HG03039 (cell line): Measurements from ENCODE around the gene IL17B.

Experiments used
- ATAC-seq: cut with Tn5 transposase; IDR thresholded peaks from one replicate; pipeline ENCODE4 v1.9.1; 2021; ENCODE audit warnings: mild to moderate bottlenecking, moderate library complexity; ENCODE audit not compliant: unreplicated experiment

IL17B gene

GRCh38 chr5:149415066-149415967 lies 36.2 kb upstream of the IL17B start:
- no peak for ATAC-seq

GRCh38 chr5:149414405-149415065 lies 35.4 kb upstream of the IL17B start:
- no peak for ATAC-seq

- no peak for ATAC-seq
These were observed 34.6 kb upstream of the IL17B start for GRCh38 chr5:149413477-149414210.

GRCh38 chr5:149412783-149413476 lies 33.8 kb upstream of the IL17B start:
- no peak for ATAC-seq

- no peak for ATAC-seq
These were observed 32.8 kb upstream of the IL17B start for GRCh38 chr5:149411738-149412519.

GRCh38 chr5:149410721-149411432 lies 31.8 kb upstream of the IL17B start:
- no peak for ATAC-seq

- no peak for ATAC-seq
These were observed 31.0 kb upstream of the IL17B start for GRCh38 chr5:149410071-149410470.

- ATAC-seq: no peak
These were observed 30.3 kb upstream of the IL17B start for GRCh38 chr5:149409268-149409948.

- no peak for ATAC-seq
These were observed 29.4 kb upstream of the IL17B start for GRCh38 chr5:149408252-149409099.

- no peak for ATAC-seq
These were observed 28.5 kb upstream of the IL17B start for GRCh38 chr5:149407323-149408251.

- ATAC-seq: no peak
These were observed 27.9 kb upstream of the IL17B start for GRCh38 chr5:149406979-149407306.

- no peak for ATAC-seq
These were observed 27.3 kb upstream of the IL17B start for GRCh38 chr5:149406203-149406978.

GRCh38 chr5:149405550-149406202 lies 26.6 kb upstream of the IL17B start:
- no peak for ATAC-seq

- ATAC-seq: no peak
These were observed 25.9 kb upstream of the IL17B start for GRCh38 chr5:149404746-149405549.
